ENCODE measurements around the gene EWSR1.

Gene EWSR1

DNA sequence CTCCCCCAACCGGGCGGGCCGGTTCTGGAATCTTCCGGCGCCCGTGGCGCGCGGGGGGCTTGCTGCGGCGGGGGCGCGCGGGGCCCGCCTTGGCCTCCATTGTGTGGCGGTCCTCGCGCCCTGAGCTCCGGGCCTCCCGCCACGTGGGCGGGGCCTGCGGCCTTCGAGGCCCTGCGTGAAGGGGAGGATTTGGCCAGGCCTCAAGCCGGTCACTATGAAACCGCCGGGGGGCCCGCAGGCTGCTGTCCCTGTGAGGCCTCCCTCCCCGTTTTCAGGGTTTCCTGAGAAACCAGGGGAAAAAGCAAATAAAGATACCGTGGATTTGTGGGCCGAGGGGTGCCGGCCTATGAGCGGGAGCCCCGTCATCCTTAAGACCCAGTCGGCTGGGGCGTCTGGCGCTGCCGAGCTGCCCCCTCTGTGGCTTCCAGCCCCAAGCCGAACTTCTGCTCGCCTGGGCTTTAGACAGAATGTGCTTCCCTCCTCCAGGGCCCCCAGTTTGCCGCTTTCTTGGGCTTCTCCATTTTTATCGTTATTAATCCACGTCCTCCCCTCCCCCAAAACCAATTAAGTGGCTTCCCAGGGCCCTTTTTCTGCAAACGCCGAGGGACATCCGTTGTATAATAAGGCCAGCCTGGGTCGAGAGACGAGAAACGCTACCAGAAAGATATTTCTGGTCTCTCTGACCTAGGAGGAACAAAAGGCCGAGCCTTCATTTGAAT is 602 bp downstream of the EWSR1 start:
- H3K9ac ChIP-seq: peak overlapping the region; percentile 100
- H3K4me1 ChIP-seq (ENCODE audit: low read depth, poor library complexity, severe bottlenecking): peaks cover 41% of the 10 kb centered on the region

DNA sequence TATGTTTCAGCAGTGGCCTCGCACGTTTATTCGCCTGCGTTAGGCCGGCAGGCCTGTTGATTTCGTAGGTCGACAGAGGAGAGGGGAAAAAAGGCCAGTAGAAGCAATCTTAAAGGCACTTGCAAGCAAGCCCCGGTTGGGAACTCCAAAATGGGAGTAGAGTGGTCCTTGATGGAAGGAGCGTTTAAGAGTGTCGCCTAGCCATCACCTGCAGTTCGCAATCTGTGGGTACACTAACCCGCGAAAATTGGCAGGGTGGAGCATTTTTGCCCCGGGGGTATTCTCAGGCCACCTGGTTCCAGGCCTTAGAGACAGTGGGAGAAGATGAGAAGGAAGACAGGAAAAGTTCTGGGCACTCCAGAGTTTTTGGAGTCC is 1.1 kb downstream of the EWSR1 start:
- Histone ChIP-seq H4K20me1 (ENCODE audit: insufficient read depth) (peaks cover 43% of the 10 kb centered on the region), H3K4me1 (ENCODE audit: low read depth, poor library complexity, severe bottlenecking) (peaks cover 46% of the 10 kb centered on the region), H3K79me2 (ENCODE audit: insufficient read depth, low read depth) (peaks cover 84% of the 10 kb centered on the region), H2AFZ (ENCODE audit: low read depth) (no peak overlapping the region), H3K36me3 (ENCODE audit: insufficient read depth) (peaks cover 23% of the 10 kb centered on the region; the same call in 1 of the 2 replicates), H3K4me2 (peak overlapping the region; percentile 95), H3K9ac (peak overlapping the region; percentile 100), H3K4me3 (IDR thresholded peaks at IDR 0.05; ENCODE audit: insufficient read depth, low read depth, low read length) (no peak overlapping the region), H3K27ac (peak overlapping the region; percentile 99), H3K27me3 (ENCODE audit: insufficient read depth, low read depth) (no peaks in the 10 kb centered on the region)
- no peak for TF ChIP-seq CTCF (conservative IDR thresholded peaks at IDR 0.05; ENCODE audit: low read depth, low read length)

More for the DNA sequence above, 602 bp downstream of the EWSR1 start:
- peaks cover 78% of the 10 kb centered on the region for H3K79me2 ChIP-seq (ENCODE audit: insufficient read depth, low read depth)
- no peak for TF ChIP-seq CTCF (conservative IDR thresholded peaks at IDR 0.05; ENCODE audit: low read depth, low read length)
- no peaks in the 10 kb centered on the region for H3K27me3 ChIP-seq (ENCODE audit: insufficient read depth, low read depth)
- peak overlapping the region; percentile 95 for H3K4me2 ChIP-seq
- no peak overlapping the region for H3K4me3 ChIP-seq (IDR thresholded peaks at IDR 0.05; ENCODE audit: insufficient read depth, low read depth, low read length)
- H2AFZ ChIP-seq (ENCODE audit: low read depth): peak overlapping the region; percentile 96
- peaks cover 38% of the 10 kb centered on the region for H4K20me1 ChIP-seq (ENCODE audit: insufficient read depth)
- H3K27ac ChIP-seq: peak overlapping the region; percentile 99
- H3K36me3 ChIP-seq (ENCODE audit: insufficient read depth): peaks cover 20% of the 10 kb centered on the region; the same call in 1 of the 2 replicates

DNA sequence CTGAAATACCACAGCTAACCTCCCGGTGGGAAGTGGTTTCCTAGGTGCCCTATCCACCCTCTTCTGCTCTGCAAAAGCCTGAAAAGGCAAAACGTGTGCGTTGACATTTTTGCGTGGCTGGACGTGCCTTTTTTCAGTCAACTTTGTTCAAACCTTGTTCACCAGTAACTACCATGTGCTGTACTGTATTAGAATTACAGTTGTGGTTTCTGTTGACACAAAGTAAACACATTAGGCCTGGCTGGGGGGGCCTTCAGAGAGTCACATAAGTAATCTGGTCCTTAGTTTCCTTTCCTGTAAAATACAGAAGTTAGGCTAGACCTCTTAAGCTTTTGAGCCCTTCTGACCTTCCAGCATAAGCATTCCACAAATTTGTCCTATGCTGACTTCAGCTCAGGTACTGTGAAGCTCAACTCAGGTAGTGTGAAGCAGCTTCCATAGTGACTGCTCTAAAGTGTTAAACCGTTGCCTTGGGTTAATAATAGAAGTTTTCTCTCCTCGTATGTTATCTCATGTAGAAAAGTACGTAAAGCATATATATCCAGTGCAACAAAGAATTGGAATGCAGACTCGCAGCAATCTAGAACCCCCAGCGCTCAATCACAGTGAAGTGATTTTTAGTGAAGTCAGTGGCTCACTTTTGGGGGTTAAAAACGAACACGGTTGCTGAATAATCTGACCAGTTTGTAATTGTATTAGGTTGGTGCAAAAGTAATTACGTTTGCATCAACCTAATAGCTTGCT is 1.8 kb downstream of the EWSR1 start:
- Histone ChIP-seq H4K20me1 (ENCODE audit: insufficient read depth) (peaks cover 50% of the 10 kb centered on the region), H3K4me2 (peak overlapping the region; percentile 95), H2AFZ (ENCODE audit: low read depth) (no peak overlapping the region), H3K4me3 (IDR thresholded peaks at IDR 0.05; ENCODE audit: insufficient read depth, low read depth, low read length) (no peak overlapping the region), H3K27me3 (ENCODE audit: insufficient read depth, low read depth) (no peaks in the 10 kb centered on the region), H3K4me1 (ENCODE audit: low read depth, poor library complexity, severe bottlenecking) (peaks cover 53% of the 10 kb centered on the region), H3K9ac (peak overlapping the region; percentile 100; the same call in 1 of the 2 replicates), H3K79me2 (ENCODE audit: insufficient read depth, low read depth) (peaks cover 91% of the 10 kb centered on the region), H3K36me3 (ENCODE audit: insufficient read depth) (peaks cover 30% of the 10 kb centered on the region; the same call in 1 of the 2 replicates), H3K27ac (peak overlapping the region; percentile 99; the same call in 1 of the 2 replicates)
- no peak for TF ChIP-seq CTCF (conservative IDR thresholded peaks at IDR 0.05; ENCODE audit: low read depth, low read length)

DNA sequence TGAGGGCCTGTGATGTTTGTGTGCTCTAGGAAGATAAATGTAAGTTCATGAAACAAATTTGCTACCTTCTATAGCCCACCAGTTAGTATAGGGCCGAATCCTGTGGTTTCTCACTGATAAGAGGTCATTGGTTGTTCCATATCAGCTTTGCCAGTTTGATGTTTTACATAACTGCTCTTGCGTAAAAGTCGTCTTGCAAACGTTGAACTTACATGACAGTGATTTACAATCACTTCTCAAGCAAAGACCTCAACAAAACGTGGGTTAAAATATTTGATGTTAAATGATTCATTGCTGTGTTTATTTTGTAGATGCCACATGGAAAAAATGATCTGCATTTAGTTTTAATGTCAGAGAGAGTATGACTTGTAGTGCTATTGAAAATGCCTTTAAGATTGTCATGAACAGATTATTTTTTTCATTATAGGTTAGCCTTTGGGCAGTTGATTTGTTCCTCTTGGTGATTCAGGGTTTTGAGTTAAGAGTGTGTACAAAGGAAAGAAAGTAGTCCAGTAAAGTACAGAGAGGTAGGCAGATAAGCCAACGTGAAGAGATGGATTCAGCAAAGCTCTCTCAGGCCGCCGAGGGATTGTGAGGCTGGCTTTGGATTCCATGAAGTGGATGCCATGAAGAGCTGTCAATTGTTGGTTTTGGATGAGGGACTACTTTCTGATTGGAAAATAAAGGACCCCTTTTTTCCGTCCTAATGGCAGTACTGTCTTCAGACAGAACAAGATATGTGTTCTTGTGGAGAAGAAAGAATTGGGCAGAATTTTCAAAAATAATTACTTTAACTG is 2.6 kb downstream of the EWSR1 start:
- peaks cover 31% of the 10 kb centered on the region; the same call in 1 of the 2 replicates for H3K36me3 ChIP-seq (ENCODE audit: insufficient read depth)
- no peaks in the 10 kb centered on the region for H3K27me3 ChIP-seq (ENCODE audit: insufficient read depth, low read depth)
- peaks cover 94% of the 10 kb centered on the region for H3K79me2 ChIP-seq (ENCODE audit: insufficient read depth, low read depth)
- H3K9ac ChIP-seq: peak overlapping the region; percentile 100; the same call in 1 of the 2 replicates
- TF ChIP-seq CTCF (conservative IDR thresholded peaks at IDR 0.05; ENCODE audit: low read depth, low read length): no peak
- peaks cover 61% of the 10 kb centered on the region for H3K4me1 ChIP-seq (ENCODE audit: low read depth, poor library complexity, severe bottlenecking)
- H3K27ac ChIP-seq: no peak overlapping the region; the same call in 1 of the 2 replicates
- H2AFZ ChIP-seq (ENCODE audit: low read depth): no peak overlapping the region
- peak overlapping the region; percentile 95 for H3K4me2 ChIP-seq
- H3K4me3 ChIP-seq (IDR thresholded peaks at IDR 0.05; ENCODE audit: insufficient read depth, low read depth, low read length): no peak overlapping the region
- H4K20me1 ChIP-seq (ENCODE audit: insufficient read depth): peaks cover 58% of the 10 kb centered on the region

All from KMS-11 (cell line).